ENCODE data around the gene SGCD.

SGCD gene

DNA sequence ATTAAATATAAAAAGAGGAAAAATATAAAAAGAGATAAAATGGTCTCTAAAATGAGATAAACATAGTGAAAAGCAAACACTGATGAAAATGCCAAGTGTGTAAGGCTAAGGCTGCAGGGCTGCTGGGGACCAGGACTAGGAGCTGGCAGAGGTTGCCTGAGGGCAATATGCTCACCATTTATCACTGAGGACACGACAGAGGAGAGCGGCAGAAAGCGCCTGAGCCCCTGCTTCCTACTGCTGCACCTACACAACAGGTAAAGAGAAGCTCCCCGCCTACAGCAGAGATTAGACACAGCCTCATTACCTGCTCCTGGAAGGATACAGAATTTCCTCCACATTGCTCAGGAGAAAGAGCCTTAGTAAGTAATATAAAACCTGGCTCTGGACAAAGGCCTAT is 452.5 kb downstream of the SGCD start:
- DNase-seq = no peak
- no peaks in the 10 kb centered on the region for H3K36me3 ChIP-seq
- no peak overlapping the region for H3K27ac ChIP-seq
- H3K4me1 ChIP-seq = no peaks in the 10 kb centered on the region
- H3K4me3 ChIP-seq = no peak overlapping the region
- intact Hi-C loops (cut with DNase I; ENCODE audit: low total_unique reads) = no loop called here
- H3K9me3 ChIP-seq = peaks cover 0 to 9% (median 5%) of the 10 kb centered on the region in 3 donors
- TF ChIP-seq, protein P1, sequence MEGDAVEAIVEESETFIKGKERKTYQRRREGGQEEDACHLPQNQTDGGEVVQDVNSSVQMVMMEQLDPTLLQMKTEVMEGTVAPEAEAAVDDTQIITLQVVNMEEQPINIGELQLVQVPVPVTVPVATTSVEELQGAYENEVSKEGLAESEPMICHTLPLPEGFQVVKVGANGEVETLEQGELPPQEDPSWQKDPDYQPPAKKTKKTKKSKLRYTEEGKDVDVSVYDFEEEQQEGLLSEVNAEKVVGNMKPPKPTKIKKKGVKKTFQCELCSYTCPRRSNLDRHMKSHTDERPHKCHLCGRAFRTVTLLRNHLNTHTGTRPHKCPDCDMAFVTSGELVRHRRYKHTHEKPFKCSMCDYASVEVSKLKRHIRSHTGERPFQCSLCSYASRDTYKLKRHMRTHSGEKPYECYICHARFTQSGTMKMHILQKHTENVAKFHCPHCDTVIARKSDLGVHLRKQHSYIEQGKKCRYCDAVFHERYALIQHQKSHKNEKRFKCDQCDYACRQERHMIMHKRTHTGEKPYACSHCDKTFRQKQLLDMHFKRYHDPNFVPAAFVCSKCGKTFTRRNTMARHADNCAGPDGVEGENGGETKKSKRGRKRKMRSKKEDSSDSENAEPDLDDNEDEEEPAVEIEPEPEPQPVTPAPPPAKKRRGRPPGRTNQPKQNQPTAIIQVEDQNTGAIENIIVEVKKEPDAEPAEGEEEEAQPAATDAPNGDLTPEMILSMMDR (IDR thresholded peaks at IDR 0.05) = no peak
- no peaks in the 10 kb centered on the region for H3K27me3 ChIP-seq

DNA sequence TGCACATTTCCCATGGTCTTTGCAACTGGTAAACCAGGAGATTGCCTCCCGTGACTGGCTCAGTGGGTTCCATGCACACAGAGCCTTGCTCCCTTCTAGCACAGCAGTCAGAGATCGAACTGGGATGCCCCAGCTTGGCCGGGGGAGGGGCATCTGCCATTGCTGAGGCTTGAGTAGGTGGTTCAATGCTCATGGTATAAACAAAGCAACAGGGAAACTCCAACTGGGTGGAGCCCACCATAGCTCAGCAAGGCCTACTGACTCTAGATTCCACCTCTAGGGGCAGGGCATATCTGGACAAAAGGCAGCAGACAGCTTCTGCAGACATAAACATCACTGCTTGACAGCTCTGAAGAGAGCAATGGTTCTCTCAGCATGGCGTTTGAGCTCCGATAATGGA is 456.1 kb downstream of the SGCD start:
- Histone ChIP-seq H3K4me3 (no peak overlapping the region), H3K9me3 (peaks cover 0 to 9% (median 5%) of the 10 kb centered on the region in 3 donors), H3K4me1 (no peaks in the 10 kb centered on the region), H3K36me3 (no peaks in the 10 kb centered on the region), H3K27ac (no peak overlapping the region), H3K27me3 (no peaks in the 10 kb centered on the region)
- no peak for DNase-seq
- TF ChIP-seq, protein P1 (IDR thresholded peaks at IDR 0.05) = no peak
- intact Hi-C loops (cut with DNase I; ENCODE audit: low total_unique reads) = no loop called here

DNA sequence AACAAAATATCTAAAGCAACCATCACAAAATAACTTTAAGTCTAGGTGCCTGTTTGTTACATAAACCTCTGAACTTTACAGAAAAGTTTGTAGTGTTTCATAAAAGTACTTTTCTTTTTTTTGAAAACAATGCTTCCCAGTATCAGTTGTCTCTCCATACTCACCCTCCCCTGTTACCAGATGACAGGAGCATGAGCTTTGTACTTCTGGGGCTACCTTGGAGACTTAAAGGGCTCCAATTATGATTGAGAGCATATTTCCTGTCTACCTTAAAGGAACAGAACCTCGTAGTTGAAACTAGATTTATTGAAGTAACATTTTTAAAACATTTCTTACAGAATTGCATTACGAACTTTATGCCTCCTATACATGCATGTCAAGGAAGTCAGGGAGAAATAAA is 467.7 kb downstream of the SGCD start:
- DNase-seq = no peak
- H3K9me3 ChIP-seq = no peaks in the 10 kb centered on the region
- no peaks in the 10 kb centered on the region for H3K27me3 ChIP-seq
- TF ChIP-seq, protein P1 (IDR thresholded peaks at IDR 0.05) = no peak
- intact Hi-C loops (cut with DNase I; ENCODE audit: low total_unique reads) = no loop called here
- H3K4me1 ChIP-seq = no peaks in the 10 kb centered on the region
- H3K4me3 ChIP-seq = no peak overlapping the region
- H3K27ac ChIP-seq = no peak overlapping the region
- H3K36me3 ChIP-seq = no peaks in the 10 kb centered on the region

DNA sequence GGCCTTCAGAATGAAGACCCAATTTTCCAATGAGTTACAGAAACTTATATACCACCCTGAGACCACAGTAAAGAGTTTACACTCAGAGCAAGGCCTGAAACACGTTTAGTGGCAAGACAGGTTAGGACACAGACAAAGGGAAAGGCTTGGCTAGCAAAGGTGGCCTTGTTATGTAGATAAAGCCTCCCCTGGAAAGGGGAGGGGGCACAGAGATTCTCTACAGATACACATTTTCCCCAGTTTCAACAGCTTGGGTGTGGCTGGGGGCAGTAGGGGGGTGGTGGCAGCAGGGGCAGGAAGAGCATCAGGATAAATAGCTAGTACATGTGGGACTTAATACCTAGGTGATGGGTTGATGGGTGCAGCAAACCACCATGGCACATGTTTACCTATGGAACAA is 471.2 kb downstream of the SGCD start:
- H3K27me3 ChIP-seq = no peaks in the 10 kb centered on the region
- no peaks in the 10 kb centered on the region for H3K9me3 ChIP-seq
- H3K27ac ChIP-seq = no peak overlapping the region
- no peak for DNase-seq
- H3K4me3 ChIP-seq = no peak overlapping the region
- intact Hi-C loops (cut with DNase I; ENCODE audit: low total_unique reads) = no loop called here
- TF ChIP-seq, protein P1 (IDR thresholded peaks at IDR 0.05) = no peak
- H3K4me1 ChIP-seq = no peaks in the 10 kb centered on the region
- H3K36me3 ChIP-seq = no peaks in the 10 kb centered on the region

DNA sequence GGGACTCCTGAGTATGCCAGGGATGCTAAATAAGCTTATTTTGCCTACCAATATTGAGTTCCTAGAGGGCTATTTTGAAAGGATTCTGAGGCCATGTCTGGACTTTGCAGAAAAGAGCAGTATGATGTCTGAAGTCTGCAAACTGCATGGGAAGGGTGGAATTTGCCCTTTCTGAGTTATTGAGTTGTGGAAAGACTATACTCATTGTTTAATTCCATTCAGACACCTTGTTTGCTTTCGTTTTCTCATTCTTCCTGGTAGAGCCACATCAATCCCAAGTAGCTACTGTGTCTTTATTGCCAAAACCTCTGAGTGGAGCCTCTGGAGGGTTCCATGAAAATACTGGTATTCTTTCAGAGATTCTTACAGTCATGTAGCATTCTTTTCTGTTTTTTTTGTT is 472.2 kb downstream of the SGCD start:
- Histone ChIP-seq H3K27ac (no peak overlapping the region), H3K4me1 (no peaks in the 10 kb centered on the region), H3K36me3 (no peaks in the 10 kb centered on the region), H3K4me3 (no peak overlapping the region), H3K9me3 (no peaks in the 10 kb centered on the region), H3K27me3 (no peaks in the 10 kb centered on the region)
- no peak for DNase-seq
- intact Hi-C loops (cut with DNase I; ENCODE audit: low total_unique reads) = no loop called here
- TF ChIP-seq, protein P1 (IDR thresholded peaks at IDR 0.05) = no peak

DNA sequence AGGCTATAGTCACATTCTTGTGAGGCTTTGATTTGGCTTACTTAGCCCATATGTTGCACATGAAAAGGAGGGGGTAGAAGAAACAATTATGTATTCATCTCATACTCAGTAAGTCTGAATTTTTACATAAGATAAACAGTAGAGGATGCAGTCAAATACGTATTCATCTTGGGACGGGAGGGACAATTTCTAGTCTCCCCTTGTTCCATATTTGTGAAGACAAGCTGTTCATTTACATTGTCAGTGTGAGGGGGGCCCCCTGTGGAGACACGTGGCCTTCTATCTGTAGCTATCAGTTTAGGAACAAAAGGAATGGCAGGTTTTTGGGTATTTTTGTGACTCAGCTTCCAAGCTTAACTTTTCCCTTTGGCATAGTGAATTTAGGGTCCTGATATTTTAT is 474.0 kb downstream of the SGCD start:
- TF ChIP-seq, protein P1 (IDR thresholded peaks at IDR 0.05) = no peak
- no peaks in the 10 kb centered on the region for H3K9me3 ChIP-seq
- H3K27ac ChIP-seq = no peak overlapping the region
- no peaks in the 10 kb centered on the region for H3K27me3 ChIP-seq
- DNase-seq = no peak
- no peak overlapping the region for H3K4me3 ChIP-seq
- H3K36me3 ChIP-seq = no peaks in the 10 kb centered on the region
- no peaks in the 10 kb centered on the region for H3K4me1 ChIP-seq
- intact Hi-C loops (cut with DNase I; ENCODE audit: low total_unique reads) = no loop called here

Measured in tibial artery (tissue), 4 donors.